Measurements from ENCODE around the gene DNTTIP2. TPM values are rescaled to one million over a fixed set of nuclear protein-coding genes. Genes with fewer than 3 reads are reported as not detected.
"Not testable (repeated sequence)": the region's sequence is repeated elsewhere in the genome, so short reads cannot be mapped to it uniquely, and the experiment has no call there.

Gene DNTTIP2
- total RNA-seq (ENCODE audit: low replicate concordance): 39.0 and 40.2 TPM in 2 replicates

- no peak for TF ChIP-seq CTCF (IDR thresholded peaks at IDR 0.05; ENCODE audit: insufficient read depth, low read length)
- peak within 1 kb of the TSS; percentile 95 for H3K4me3 ChIP-seq (ENCODE audit: low read depth, low read length)
- peak; percentile 86 for DNase-seq (ENCODE audit: low read depth)
These were observed at the start of gene DNTTIP2 for GRCh38 chr1:93878889-93879586. TSS of gene DNTTIP2 (minus strand) at chr1:93879206. CDS start at chr1:93879148, 58 bp downstream.

GRCh38 chr1:93925206-93925605 lies 46.2 kb upstream of the DNTTIP2 start:
- no peak for DNase-seq (ENCODE audit: low read depth)
- no peak for TF ChIP-seq CTCF (IDR thresholded peaks at IDR 0.05; ENCODE audit: insufficient read depth, low read length)
- H3K4me3 ChIP-seq (ENCODE audit: low read depth, low read length): no peak overlapping the region

- DNase-seq (ENCODE audit: low read depth): no peak
- TF ChIP-seq CTCF (IDR thresholded peaks at IDR 0.05; ENCODE audit: insufficient read depth, low read length): no peak
- no peak overlapping the region for H3K4me3 ChIP-seq (ENCODE audit: low read depth, low read length)
These were observed 40.8 kb upstream of the DNTTIP2 start for GRCh38 chr1:93919780-93920179.

- no peak for TF ChIP-seq CTCF (IDR thresholded peaks at IDR 0.05; ENCODE audit: insufficient read depth, low read length)
- H3K4me3 ChIP-seq (ENCODE audit: low read depth, low read length): no peak overlapping the region
- DNase-seq (ENCODE audit: low read depth): no peak
These were observed 38.3 kb upstream of the DNTTIP2 start for GRCh38 chr1:93917302-93917701.

- DNase-seq (ENCODE audit: low read depth); H3K4me3 ChIP-seq (ENCODE audit: low read depth, low read length): not testable (repeated sequence)
These were observed 31.9 kb upstream of the DNTTIP2 start for GRCh38 chr1:93910880-93911279.

GRCh38 chr1:93910305-93910704 lies 31.3 kb upstream of the DNTTIP2 start:
- no peak overlapping the region for H3K4me3 ChIP-seq (ENCODE audit: low read depth, low read length)
- no peak for DNase-seq (ENCODE audit: low read depth)
- no peak for TF ChIP-seq CTCF (IDR thresholded peaks at IDR 0.05; ENCODE audit: insufficient read depth, low read length)

- DNase-seq (ENCODE audit: low read depth): peak; percentile 95
- peak within 1 kb of the TSS; percentile 80 for H3K4me3 ChIP-seq (ENCODE audit: low read depth, low read length)
- TF ChIP-seq CTCF (IDR thresholded peaks at IDR 0.05; ENCODE audit: insufficient read depth, low read length): peak; percentile 79
These were observed 30.4 kb upstream of the DNTTIP2 start, which contains the start of gene GCLM for GRCh38 chr1:93909146-93910050. TSS of gene GCLM (minus strand) at chr1:93909430. CDS start at chr1:93909163, 267 bp downstream.
